ENCODE measurements around the gene NME7. TPM values are rescaled to one million over a fixed set of nuclear protein-coding genes. Genes with fewer than 3 reads are reported as not detected.
"Not testable (repeated sequence)": the region's sequence is repeated elsewhere in the genome, so short reads cannot be mapped to it uniquely, and the experiment has no call there.

NME7 gene
- total RNA-seq, 1 experiment from 2014 or later: 36.5 TPM

DNA sequence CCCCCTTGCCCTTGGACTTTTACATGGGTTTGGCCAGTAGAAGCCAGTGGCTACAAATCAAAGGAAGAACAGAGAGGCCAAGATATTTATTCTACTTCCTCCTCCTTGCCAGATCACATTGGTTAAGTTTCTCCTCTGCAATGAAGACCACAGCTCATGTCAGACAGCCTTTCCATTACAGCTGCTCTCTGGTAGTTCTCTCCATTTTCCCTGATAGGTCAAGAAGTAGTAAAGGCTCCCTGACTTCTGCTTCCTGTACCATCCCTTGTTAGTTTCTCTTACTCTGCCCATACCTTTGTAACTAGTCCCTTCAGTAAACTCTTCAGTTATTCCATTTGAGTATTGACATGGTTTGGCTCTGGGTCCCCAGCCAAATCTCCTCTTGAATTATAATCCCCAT, 27.8 kb downstream of the NME7 start:
- Mint-ChIP-seq H3K27me3 (ENCODE audit: insufficient read depth, unreplicated experiment) (no peaks in the 10 kb centered on the region), H3K9me3 (ENCODE audit: unreplicated experiment) (peaks cover 11% of the 10 kb centered on the region), H3K27ac (ENCODE audit: low read depth, unreplicated experiment) (no peak overlapping the region), H3K36me3 (ENCODE audit: insufficient read depth, unreplicated experiment) (peaks cover 23% of the 10 kb centered on the region), H3K4me3 (ENCODE audit: unreplicated experiment) (no peak overlapping the region), H3K4me1 (ENCODE audit: insufficient read depth, unreplicated experiment) (no peaks in the 10 kb centered on the region)
- no TSS peak for BruUV-seq (replicated peaks)
- TF ChIP-seq, protein P1, sequence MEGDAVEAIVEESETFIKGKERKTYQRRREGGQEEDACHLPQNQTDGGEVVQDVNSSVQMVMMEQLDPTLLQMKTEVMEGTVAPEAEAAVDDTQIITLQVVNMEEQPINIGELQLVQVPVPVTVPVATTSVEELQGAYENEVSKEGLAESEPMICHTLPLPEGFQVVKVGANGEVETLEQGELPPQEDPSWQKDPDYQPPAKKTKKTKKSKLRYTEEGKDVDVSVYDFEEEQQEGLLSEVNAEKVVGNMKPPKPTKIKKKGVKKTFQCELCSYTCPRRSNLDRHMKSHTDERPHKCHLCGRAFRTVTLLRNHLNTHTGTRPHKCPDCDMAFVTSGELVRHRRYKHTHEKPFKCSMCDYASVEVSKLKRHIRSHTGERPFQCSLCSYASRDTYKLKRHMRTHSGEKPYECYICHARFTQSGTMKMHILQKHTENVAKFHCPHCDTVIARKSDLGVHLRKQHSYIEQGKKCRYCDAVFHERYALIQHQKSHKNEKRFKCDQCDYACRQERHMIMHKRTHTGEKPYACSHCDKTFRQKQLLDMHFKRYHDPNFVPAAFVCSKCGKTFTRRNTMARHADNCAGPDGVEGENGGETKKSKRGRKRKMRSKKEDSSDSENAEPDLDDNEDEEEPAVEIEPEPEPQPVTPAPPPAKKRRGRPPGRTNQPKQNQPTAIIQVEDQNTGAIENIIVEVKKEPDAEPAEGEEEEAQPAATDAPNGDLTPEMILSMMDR (IDR thresholded peaks at IDR 0.05; ENCODE audit: unreplicated experiment): no peak
- POLR2A ChIA-PET: interaction anchor here (0.5 kb wide), 1 partner anchor 246 kb away, joined by 3 read pairs; no protein-coding TSS in a partner anchor
- intact Hi-C loops (cut with micrococcal nuclease): no loop called here
- no peak for DNase-seq (ENCODE audit: unreplicated experiment)
- CTCF ChIA-PET: interaction anchor here (0.5 to 2.3 kb wide), 5 partner anchors 14 to 741 kb away, joined by 3 to 6 read pairs (median 3); no protein-coding TSS in a partner anchor

DNA sequence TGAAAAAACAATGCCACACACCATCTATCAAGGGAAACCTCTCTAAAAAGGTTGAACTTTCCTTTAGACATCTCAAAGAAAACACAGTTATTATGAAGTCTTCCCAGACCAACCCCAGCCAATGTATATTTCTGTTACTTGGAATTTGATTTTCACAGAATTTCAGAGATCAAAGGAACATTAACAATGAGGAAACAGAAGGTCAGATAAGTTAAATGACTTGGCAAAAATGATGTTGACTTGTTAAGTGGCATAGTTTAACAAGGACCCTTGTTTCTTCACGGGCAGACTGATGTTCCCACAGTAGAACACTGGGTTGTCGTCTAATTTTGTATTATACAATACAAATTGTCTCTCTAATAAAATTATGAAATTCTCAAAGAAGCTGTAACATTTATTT, 29.0 kb downstream of the NME7 start:
- BruUV-seq (replicated peaks): no TSS peak
- no peak overlapping the region for H3K4me3 Mint-ChIP-seq (ENCODE audit: unreplicated experiment)
- TF ChIP-seq, protein P1 (IDR thresholded peaks at IDR 0.05; ENCODE audit: unreplicated experiment): no peak
- H3K27ac Mint-ChIP-seq (ENCODE audit: low read depth, unreplicated experiment): peak overlapping the region; percentile 3
- peaks cover 8% of the 10 kb centered on the region for H3K4me1 Mint-ChIP-seq (ENCODE audit: insufficient read depth, unreplicated experiment)
- H3K27me3 Mint-ChIP-seq (ENCODE audit: insufficient read depth, unreplicated experiment): no peaks in the 10 kb centered on the region
- CTCF ChIA-PET: interaction anchor here (0.6 to 2.3 kb wide), 3 partner anchors 13 to 996 kb away, joined by 3 to 6 read pairs (median 4); no protein-coding TSS in a partner anchor
- POLR2A ChIA-PET: interaction anchor here (0.6 kb wide), 1 partner anchor 23 kb away, joined by 4 read pairs; no protein-coding TSS in a partner anchor
- peaks cover 11% of the 10 kb centered on the region for H3K9me3 Mint-ChIP-seq (ENCODE audit: unreplicated experiment)
- H3K36me3 Mint-ChIP-seq (ENCODE audit: insufficient read depth, unreplicated experiment): peaks cover 31% of the 10 kb centered on the region
- intact Hi-C loops (cut with micrococcal nuclease): no loop called here
- DNase-seq (ENCODE audit: unreplicated experiment): no peak

DNA sequence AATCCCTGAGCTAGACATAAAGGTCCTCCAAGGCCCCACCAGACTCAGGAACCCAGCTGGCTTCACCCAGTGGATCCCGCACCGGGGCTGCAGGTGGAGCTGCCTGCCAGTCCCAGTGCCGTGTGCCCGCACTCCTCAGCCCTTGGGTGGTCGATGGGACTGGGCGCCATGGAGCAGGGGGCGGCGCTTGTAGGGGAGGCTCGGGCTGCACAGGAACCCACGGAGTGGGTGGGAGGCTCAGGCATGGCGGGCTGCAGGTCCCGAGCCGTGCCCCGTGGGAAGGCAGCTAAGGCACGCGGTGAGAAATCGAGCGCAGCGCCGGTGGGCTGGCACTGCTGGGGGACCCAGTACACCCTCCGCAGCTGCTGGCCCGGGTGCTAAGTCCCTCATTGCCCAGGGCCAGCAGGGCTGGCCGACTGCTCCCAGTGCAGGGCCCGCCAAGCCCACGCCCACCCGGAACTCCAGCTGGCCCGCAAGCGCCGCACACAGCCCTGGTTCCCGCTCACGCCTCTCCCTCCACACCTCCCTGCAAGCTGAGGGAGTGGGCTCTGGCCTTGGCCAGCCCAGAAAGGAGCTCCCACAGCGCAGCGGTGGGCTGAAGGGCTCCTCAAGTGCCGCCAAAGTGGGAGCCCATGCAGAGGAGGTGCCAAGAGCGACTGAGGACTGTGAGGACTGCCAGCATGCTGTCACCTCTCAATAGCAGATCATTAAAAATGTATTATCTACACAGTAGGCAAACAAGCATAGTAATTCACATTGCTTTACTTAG, 30.5 kb downstream of the NME7 start:
- intact Hi-C loops (cut with micrococcal nuclease); POLR2A ChIA-PET; DNase-seq (ENCODE audit: unreplicated experiment); H3K27me3 Mint-ChIP-seq (ENCODE audit: insufficient read depth, unreplicated experiment); H3K4me3 Mint-ChIP-seq (ENCODE audit: unreplicated experiment); BruUV-seq (replicated peaks); H3K27ac Mint-ChIP-seq (ENCODE audit: low read depth, unreplicated experiment): not testable (repeated sequence)
- peaks cover 12% of the 10 kb centered on the region for H3K4me1 Mint-ChIP-seq (ENCODE audit: insufficient read depth, unreplicated experiment)
- peaks cover 31% of the 10 kb centered on the region for H3K36me3 Mint-ChIP-seq (ENCODE audit: insufficient read depth, unreplicated experiment)
- H3K9me3 Mint-ChIP-seq (ENCODE audit: unreplicated experiment): peaks cover 11% of the 10 kb centered on the region
- CTCF ChIA-PET: interaction anchor here (1.0 to 2.3 kb wide), 4 partner anchors 11 to 738 kb away, joined by 3 to 13 read pairs (median 4); no protein-coding TSS in a partner anchor

DNA sequence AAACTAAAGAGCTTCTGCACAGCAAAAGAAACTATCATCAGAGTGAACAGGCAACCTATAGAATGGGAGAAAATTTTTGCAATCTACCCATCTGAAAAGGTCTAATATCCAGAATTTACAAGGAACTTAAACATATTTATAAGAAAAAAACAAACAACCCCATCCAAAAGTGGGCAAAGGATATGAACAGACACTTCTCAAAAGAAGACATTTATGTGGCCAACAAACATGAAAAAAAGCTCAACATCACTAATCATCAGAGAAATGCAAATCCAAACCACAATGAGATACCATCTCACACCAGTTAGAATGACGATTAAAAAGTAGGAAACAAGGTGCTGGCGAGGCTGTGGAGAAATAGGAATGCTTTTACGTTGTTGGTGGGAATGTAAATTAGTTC, 32.9 kb downstream of the NME7 start:
- BruUV-seq (replicated peaks); POLR2A ChIA-PET; H3K4me3 Mint-ChIP-seq (ENCODE audit: unreplicated experiment): not testable (repeated sequence)

DNA sequence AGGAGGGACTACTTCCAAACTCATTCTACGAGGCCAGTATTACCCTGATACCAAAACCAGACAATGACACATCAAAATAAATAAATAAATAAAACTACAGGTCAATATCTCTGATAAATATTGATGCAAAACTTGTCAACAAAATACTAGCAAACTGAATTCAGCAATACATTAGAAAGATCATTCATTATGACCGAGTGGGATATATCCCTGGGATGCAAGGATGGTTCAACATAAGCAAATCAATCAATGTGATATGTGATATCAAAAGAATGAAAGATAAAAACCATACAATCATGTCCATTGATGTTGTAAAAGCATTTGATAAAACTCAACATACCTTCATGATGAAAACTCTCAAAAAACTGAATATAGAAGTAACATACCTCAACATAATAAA, 36.7 kb downstream of the NME7 start:
- intact Hi-C loops (cut with micrococcal nuclease): no loop called here

More for the DNA sequence above, 32.9 kb downstream of the NME7 start:
- H3K9me3 Mint-ChIP-seq (ENCODE audit: unreplicated experiment); H3K27ac Mint-ChIP-seq (ENCODE audit: low read depth, unreplicated experiment); H3K27me3 Mint-ChIP-seq (ENCODE audit: insufficient read depth, unreplicated experiment); intact Hi-C loops (cut with micrococcal nuclease); DNase-seq (ENCODE audit: unreplicated experiment): not testable (repeated sequence)
- H3K36me3 Mint-ChIP-seq (ENCODE audit: insufficient read depth, unreplicated experiment): peaks cover 19% of the 10 kb centered on the region
- H3K4me1 Mint-ChIP-seq (ENCODE audit: insufficient read depth, unreplicated experiment): peaks cover 12% of the 10 kb centered on the region
- CTCF ChIA-PET: interaction anchor here (0.7 to 1.5 kb wide), 3 partner anchors 275 to 731 kb away, joined by 3 to 8 read pairs (median 4); no protein-coding TSS in a partner anchor

More for the DNA sequence above, 36.7 kb downstream of the NME7 start:
- Mint-ChIP-seq H3K36me3 (ENCODE audit: insufficient read depth, unreplicated experiment) (peaks cover 12% of the 10 kb centered on the region), H3K27me3 (ENCODE audit: insufficient read depth, unreplicated experiment) (no peaks in the 10 kb centered on the region), H3K4me1 (ENCODE audit: insufficient read depth, unreplicated experiment) (peaks cover 12% of the 10 kb centered on the region), H3K9me3 (ENCODE audit: unreplicated experiment) (peaks cover 8% of the 10 kb centered on the region), H3K4me3 (ENCODE audit: unreplicated experiment) (no peak overlapping the region), H3K27ac (ENCODE audit: low read depth, unreplicated experiment) (no peak overlapping the region)
- ChIA-PET CTCF (interaction anchor here (1.0 kb wide), 1 partner anchor 221 kb away, joined by 3 read pairs; no protein-coding TSS in a partner anchor), POLR2A (interaction anchor here (0.9 kb wide), 1 partner anchor 31 kb away, joined by 3 read pairs; no protein-coding TSS in a partner anchor)
- DNase-seq (ENCODE audit: unreplicated experiment): no peak
- BruUV-seq (replicated peaks): no TSS peak
- TF ChIP-seq, protein P1 (IDR thresholded peaks at IDR 0.05; ENCODE audit: unreplicated experiment): no peak

Measured in MCF 10A (cell line).